GM12801 (cell line): ENCODE data around the gene AMDHD2.

Source experiments
- CTCF ChIP-seq: IDR thresholded peaks from one replicate; pipeline ENCODE4 v1.5.1; 2011; ENCODE audit warnings: control low read depth; ENCODE audit not compliant: insufficient read length; ENCODE audit errors: extremely low read depth

Gene AMDHD2

GRCh38 chr16:2520097-2520783 is at the start of gene AMDHD2:
TSS of gene AMDHD2 (plus strand) at chr16:2520371. CDS start at chr16:2520459, 88 bp downstream.
- TF ChIP-seq CTCF, result no peak

GRCh38 chr16:2470603-2471015 is 49.6 kb upstream of the AMDHD2 start:
- no peak for TF ChIP-seq CTCF

- no peak for TF ChIP-seq CTCF
Measured at GRCh38 chr16:2471016-2471652, 49.0 kb upstream of the AMDHD2 start, which contains the start of gene NTN3. TSS of gene NTN3 (plus strand) at chr16:2471297. CDS start at chr16:2471702, 405 bp downstream.

- no peak for TF ChIP-seq CTCF
Measured at GRCh38 chr16:2471653-2472487, 48.3 kb upstream of the AMDHD2 start.

GRCh38 chr16:2472488-2472864 is 47.7 kb upstream of the AMDHD2 start:
- TF ChIP-seq CTCF, result no peak

- no peak for TF ChIP-seq CTCF
Measured at GRCh38 chr16:2472885-2473445, 47.2 kb upstream of the AMDHD2 start.

- no peak for TF ChIP-seq CTCF
Measured at GRCh38 chr16:2473446-2473926, 46.7 kb upstream of the AMDHD2 start.
